ENCODE measurements around the gene HOXC10.

- TF ChIP-seq POLR2A (IDR thresholded peaks at IDR 0.05) = no peak
- no peak for TF ChIP-seq CTCF (IDR thresholded peaks at IDR 0.05)
Measured at GRCh38 chr12:53985692-53985993, 697 bp downstream of the HOXC10 start.

Data from adrenal gland (tissue), 5 donors.